Left ventricle myocardium superior (tissue), 1 donor: ENCODE measurements around the gene ZNF429. TPM values are rescaled to one million over a fixed set of nuclear protein-coding genes. Genes with fewer than 3 reads are reported as not detected.
"Not testable (repeated sequence)": the region's sequence is repeated elsewhere in the genome, so short reads cannot be mapped to it uniquely, and the experiment has no call there.

Experiments used
- ATAC-seq: fragments of 200-7000 bp; cut with Tn5 transposase; one replicate; pipeline ENCODE4 v1.9.1; 2020; ENCODE audit warnings: mild to moderate bottlenecking, moderate library complexity
- DNase-seq: peaks from one replicate; pipeline ENCODE4 v3.0.0-alpha.2; 2020
- intact Hi-C: fragments of 100-400 bp; cut with micrococcal nuclease; formaldehyde crosslinking; loops from one replicate; pipeline ENCODE4 v1.11.0; 2022
- total RNA-seq: library from RNA; stranded (reverse); fragmentation: NEBNext Ultra II Directional; extraction: Animal tissue kit (Norgen Biotek cat#: 25700); gene quantifications from one replicate; pipeline ENCODE4 v1.2.1, GENCODE V29; 2021
- donor health status: DM: no; HTN: yes; CAD: no; lungs with severe emphysema.

The ZNF429 gene
- total RNA-seq, 1 donor from 2014 or later = 6.5 TPM

GRCh38 chr19:21508198-21508597 is 2.8 kb downstream of the ZNF429 start:
- DNase-seq (no peak), ATAC-seq (no peak)
- intact Hi-C loops = no loop called here

- intact Hi-C loops, DNase-seq, ATAC-seq: not testable (repeated sequence)
Observed at GRCh38 chr19:21511058-21511457, 5.7 kb downstream of the ZNF429 start.

GRCh38 chr19:21512609-21513008 is 7.2 kb downstream of the ZNF429 start:
- intact Hi-C loops, DNase-seq, ATAC-seq: not testable (repeated sequence)

- intact Hi-C loops = no loop called here
- no peak for ATAC-seq
- DNase-seq = no peak
Observed at GRCh38 chr19:21513651-21514050, 8.2 kb downstream of the ZNF429 start.

- DNase-seq = no peak
- no peak for ATAC-seq
- intact Hi-C loops = no loop called here
Observed at GRCh38 chr19:21519488-21519887, 14.1 kb downstream of the ZNF429 start.

- ATAC-seq = no peak
- no peak for DNase-seq
- intact Hi-C loops = no loop called here
Observed at GRCh38 chr19:21532904-21533303, 27.5 kb downstream of the ZNF429 start.

- ATAC-seq, DNase-seq, intact Hi-C loops: not testable (repeated sequence)
Observed at GRCh38 chr19:21536741-21537290, 31.4 kb downstream of the ZNF429 start.

- ATAC-seq (no peak), DNase-seq (no peak)
- intact Hi-C loops = no loop called here
Observed at GRCh38 chr19:21559444-21559843, 54.0 kb downstream of the ZNF429 start.

GRCh38 chr19:21564406-21564805 is 59.0 kb downstream of the ZNF429 start:
- ATAC-seq (no peak), DNase-seq (no peak)
- intact Hi-C loops = no loop called here

- intact Hi-C loops = no loop called here
- DNase-seq = no peak
- ATAC-seq = no peak
Observed at GRCh38 chr19:21566073-21566472, 60.7 kb downstream of the ZNF429 start.

- intact Hi-C loops, DNase-seq, ATAC-seq: not testable (repeated sequence)
Observed at GRCh38 chr19:21567806-21568205, 62.4 kb downstream of the ZNF429 start.

GRCh38 chr19:21568816-21569493 is 63.6 kb downstream of the ZNF429 start:
- peak; percentile 99 for ATAC-seq
- intact Hi-C loops = no loop called here
- peak; percentile 89 for DNase-seq

GRCh38 chr19:21569494-21569865 is 64.1 kb downstream of the ZNF429 start:
- DNase-seq (peak; percentile 69), ATAC-seq (peak; percentile 72)
- intact Hi-C loops = no loop called here

- ATAC-seq = no peak
- intact Hi-C loops = no loop called here
Observed at GRCh38 chr19:21571316-21571715, 65.9 kb downstream of the ZNF429 start.

GRCh38 chr19:21574607-21575006 is 69.2 kb downstream of the ZNF429 start:
- DNase-seq (no peak), ATAC-seq (no peak)
- intact Hi-C loops = no loop called here

More at GRCh38 chr19:21571316-21571715, 65.9 kb downstream of the ZNF429 start:
- no peak for DNase-seq

- ATAC-seq (no peak), DNase-seq (no peak)
- intact Hi-C loops = no loop called here
Observed at GRCh38 chr19:21576481-21576880, 71.1 kb downstream of the ZNF429 start.

- intact Hi-C loops = no loop called here
- ATAC-seq = no peak
- DNase-seq = no peak
Observed at GRCh38 chr19:21580101-21580500, 74.7 kb downstream of the ZNF429 start.

GRCh38 chr19:21580818-21581217 is 75.4 kb downstream of the ZNF429 start:
- ATAC-seq = no peak
- DNase-seq = no peak
- intact Hi-C loops = no loop called here

GRCh38 chr19:21581646-21582240 is 76.3 kb downstream of the ZNF429 start:
- intact Hi-C loops = no loop called here
- ATAC-seq = no peak
- no peak for DNase-seq

- DNase-seq (no peak), ATAC-seq (no peak)
- intact Hi-C loops = no loop called here
Observed at GRCh38 chr19:21584537-21584936, 79.1 kb downstream of the ZNF429 start.
